ENCODE results near the gene ENDOG. TPM values are rescaled to one million over a fixed set of nuclear protein-coding genes. Genes with fewer than 3 reads are reported as not detected.
"Not testable (repeated sequence)": the region's sequence is repeated elsewhere in the genome, so short reads cannot be mapped to it uniquely, and the experiment has no call there.

ENDOG gene
- total RNA-seq, 6 experiments from 2014 or later, result 22.4 to 50.1 (median 41.0) TPM

- peak in 2 of 3 donors; percentile 65 to 70 for DNase-seq
- H3K4me3 ChIP-seq, result no peak overlapping the region
- no peaks in the 10 kb centered on the region for H3K9me3 ChIP-seq
- H3K4me1 ChIP-seq, result peaks cover 0 to 26% (median 8%) of the 10 kb centered on the region in 4 donors
- peak overlapping the region in 1 of 3 donors; percentile 9 for H3K27ac ChIP-seq
- WGBS (ENCODE audit: insufficient coverage, low coverage, low lambda C conversion rate, missing lambda C conversion rate), result 48% methylated on average over 5 of the region's 8 CpGs
- H3K36me3 ChIP-seq, result peaks cover 4 to 51% (median 11%) of the 10 kb centered on the region in 4 donors
- no peaks in the 10 kb centered on the region for H3K27me3 ChIP-seq
- TF ChIP-seq POLR2A (IDR thresholded peaks at IDR 0.05) (no peak), CTCF (IDR thresholded peaks at IDR 0.05) (no peak)
- intact Hi-C loops (cut with DNase I), result no loop called here
- peak; percentile 54 to 81 (median 76) for ATAC-seq
These were observed 25.2 kb upstream of the ENDOG start for GRCh38 chr9:128792978-128793686.

- H3K27me3 ChIP-seq; H3K4me3 ChIP-seq; DNase-seq; H3K27ac ChIP-seq; ATAC-seq; H3K9me3 ChIP-seq; intact Hi-C loops (cut with DNase I): not testable (repeated sequence)
- WGBS (ENCODE audit: insufficient coverage, low coverage, low lambda C conversion rate, missing lambda C conversion rate), result 0% methylated on average over 1 of the region's 2 CpGs
- Histone ChIP-seq H3K36me3 (peaks cover 4 to 66% (median 17%) of the 10 kb centered on the region in 4 donors), H3K4me1 (peaks cover 0 to 22% (median 6%) of the 10 kb centered on the region in 4 donors)
These were observed 23.3 kb upstream of the ENDOG start for GRCh38 chr9:128794961-128795360.

GRCh38 chr9:128798896-128799295 is 19.4 kb upstream of the ENDOG start:
- peaks cover 0 to 3% (median under 1%) of the 10 kb centered on the region in 4 donors for H3K4me1 ChIP-seq
- no peak overlapping the region for H3K27ac ChIP-seq
- intact Hi-C loops (cut with DNase I), result no loop called here
- ATAC-seq (no peak), DNase-seq (no peak)
- TF ChIP-seq CTCF (IDR thresholded peaks at IDR 0.05), result no peak
- TF ChIP-seq POLR2A (IDR thresholded peaks at IDR 0.05), result no peak
- WGBS (ENCODE audit: insufficient coverage, low coverage, low lambda C conversion rate, missing lambda C conversion rate), result 75% methylated on average over 5 of the region's 8 CpGs
- H3K36me3 ChIP-seq, result peaks cover 0 to 62% (median 24%) of the 10 kb centered on the region in 4 donors
- H3K9me3 ChIP-seq, result no peaks in the 10 kb centered on the region
- H3K27me3 ChIP-seq, result no peaks in the 10 kb centered on the region
- no peak overlapping the region for H3K4me3 ChIP-seq

GRCh38 chr9:128800061-128800460 is 18.2 kb upstream of the ENDOG start:
- 100% methylated on average over 1 of the region's 7 CpGs for WGBS (ENCODE audit: insufficient coverage, low coverage, low lambda C conversion rate, missing lambda C conversion rate)
- Histone ChIP-seq H3K4me1 (no peaks in the 10 kb centered on the region), H3K36me3 (peaks cover 0 to 72% (median 24%) of the 10 kb centered on the region in 4 donors), H3K27me3 (no peaks in the 10 kb centered on the region), H3K9me3 (no peaks in the 10 kb centered on the region), H3K27ac (no peak overlapping the region), H3K4me3 (no peak overlapping the region)
- no peak for DNase-seq
- TF ChIP-seq CTCF (IDR thresholded peaks at IDR 0.05) (no peak), POLR2A (IDR thresholded peaks at IDR 0.05) (no peak)
- intact Hi-C loops (cut with DNase I), result loop anchor here in 1 of 2 donors (10.0 kb wide), 1 partner anchor 55 kb away; no protein-coding TSS in a partner anchor
- no peak for ATAC-seq

- H3K27me3 ChIP-seq, result no peaks in the 10 kb centered on the region
- ATAC-seq, result no peak
These were observed 15.8 kb upstream of the ENDOG start for GRCh38 chr9:128802482-128802881.

More at GRCh38 chr9:128802482-128802881, 15.8 kb upstream of the ENDOG start:
- no peak for TF ChIP-seq POLR2A (IDR thresholded peaks at IDR 0.05)
- no peak for TF ChIP-seq CTCF (IDR thresholded peaks at IDR 0.05)
- H3K9me3 ChIP-seq, result no peaks in the 10 kb centered on the region
- DNase-seq, result no peak
- H3K36me3 ChIP-seq, result peaks cover 0 to 79% (median 32%) of the 10 kb centered on the region in 4 donors
- intact Hi-C loops (cut with DNase I), result loop anchor here in 1 of 2 donors (10.0 kb wide), 1 partner anchor 58 kb away; no protein-coding TSS in a partner anchor
- no peaks in the 10 kb centered on the region for H3K4me1 ChIP-seq
- no peak overlapping the region for H3K27ac ChIP-seq
- no peak overlapping the region for H3K4me3 ChIP-seq
- 91% methylated on average over 4 of the region's 4 CpGs for WGBS (ENCODE audit: insufficient coverage, low coverage, low lambda C conversion rate, missing lambda C conversion rate)
